ENCODE data around the gene PHTF1.

PHTF1 gene

GRCh38 chr1:113665071-113665470 is 94.2 kb downstream of the PHTF1 start:
- DNase-seq (ENCODE audit: low read depth), result no peak

GRCh38 chr1:113663165-113663951 is 95.9 kb downstream of the PHTF1 start:
- DNase-seq (ENCODE audit: low read depth), result no peak

- no peak for DNase-seq (ENCODE audit: low read depth)
These were observed 97.2 kb downstream of the PHTF1 start for GRCh38 chr1:113662101-113662500.

GRCh38 chr1:113660088-113660487 is 99.2 kb downstream of the PHTF1 start:
- DNase-seq (ENCODE audit: low read depth), result no peak

- DNase-seq (ENCODE audit: low read depth), result no peak
These were observed 99.7 kb downstream of the PHTF1 start for GRCh38 chr1:113659556-113659955.

GRCh38 chr1:113659035-113659434 is 100.3 kb downstream of the PHTF1 start:
- no peak for DNase-seq (ENCODE audit: low read depth)

GRCh38 chr1:113657556-113658063 is 101.7 kb downstream of the PHTF1 start:
- DNase-seq (ENCODE audit: low read depth), result no peak

GRCh38 chr1:113657126-113657525 is 102.2 kb downstream of the PHTF1 start:
- DNase-seq (ENCODE audit: low read depth), result no peak

- DNase-seq (ENCODE audit: low read depth), result no peak
These were observed 104.4 kb downstream of the PHTF1 start for GRCh38 chr1:113654883-113655282.

GRCh38 chr1:113653741-113654140 is 105.5 kb downstream of the PHTF1 start:
- no peak for DNase-seq (ENCODE audit: low read depth)

- no peak for DNase-seq (ENCODE audit: low read depth)
These were observed 106.5 kb downstream of the PHTF1 start for GRCh38 chr1:113652771-113653170.

- DNase-seq (ENCODE audit: low read depth), result no peak
These were observed 110.8 kb downstream of the PHTF1 start for GRCh38 chr1:113648478-113648877.

GRCh38 chr1:113647164-113647563 is 112.1 kb downstream of the PHTF1 start:
- DNase-seq (ENCODE audit: low read depth), result no peak

All from activated T-helper 9 cell treated with anti-CD3 and anti-CD28 coated beads, Interleukin-2, amount 50 U/mL, for 16 hours (primary cell).